Right atrium auricular region (tissue), 2 donors: ENCODE results near the gene ENO3. TPM values are rescaled to one million over a fixed set of nuclear protein-coding genes. Genes with fewer than 3 reads are reported as not detected.
A peak's percentile ranks its signal among the peaks of the same experiment; 100 is the strongest.

ENCODE experiments used
- DNase-seq: peaks from one replicate; pipeline ENCODE4 v3.0.0-alpha.2; 2019; ENCODE audit warnings: low spot score
- H3K27ac ChIP-seq, 2 donors: fragments of 200-600 bp; sonication (generic); 1 replicate in 1 of 2; 2 replicates in 1 of 2; pipeline ENCODE4 v1.5.1; 2016 to 2019
- H3K27me3 ChIP-seq, 2 donors: fragments of 200-600 bp; sonication (generic); one replicate each; pipeline versions ENCODE4 v1.5.1 to v1.6.0; 2017 to 2019
- H3K36me3 ChIP-seq: fragments of 200-600 bp; sonication (generic); one replicate; pipeline ENCODE4 v1.5.1; 2016
- H3K4me1 ChIP-seq, 2 donors: fragments of 200-600 bp; sonication (generic); one replicate each; pipeline versions ENCODE4 v1.5.1 to v1.6.0; 2017 to 2019
- H3K4me3 ChIP-seq, 2 donors: fragments of 200-600 bp; sonication (generic); 1 replicate in 1 of 2; 2 replicates in 1 of 2; pipeline ENCODE4 v1.5.1; 2017 to 2019; ENCODE audit warnings: mild to moderate bottlenecking in 1 of 2, moderate library complexity in 1 of 2
- H3K9me3 ChIP-seq, 2 donors: fragments of 200-600 bp; sonication (generic); one replicate each; pipeline ENCODE4 v1.5.1; 2019
- total RNA-seq, 2 donors: library from RNA; depleted of rRNA; stranded (reverse); fragments of >200 nt; gene quantifications; one replicate each; pipeline ENCODE4 v1.1.0, GENCODE V29; 2016
- TF ChIP-seq, protein P1 (sequence below), 2 donors: fragments of 200-600 bp; sonication (generic); IDR thresholded peaks; one replicate each; pipeline ENCODE4 v1.5.1; 2019; ENCODE audit warnings: antibody characterized with exemption in 2 of 2

The ENO3 gene
- total RNA-seq, 2 donors from 2014 or later, result 235 to 563 TPM

- Histone ChIP-seq H3K27ac (no peak overlapping the region), H3K9me3 (no peaks in the 10 kb centered on the region), H3K36me3 (peaks cover 38% of the 10 kb centered on the region), H3K27me3 (no peaks in the 10 kb centered on the region), H3K4me1 (peaks cover 0 to 4% of the 10 kb centered on the region in 2 donors), H3K4me3 (no peak overlapping the region)
- TF ChIP-seq, protein P1, sequence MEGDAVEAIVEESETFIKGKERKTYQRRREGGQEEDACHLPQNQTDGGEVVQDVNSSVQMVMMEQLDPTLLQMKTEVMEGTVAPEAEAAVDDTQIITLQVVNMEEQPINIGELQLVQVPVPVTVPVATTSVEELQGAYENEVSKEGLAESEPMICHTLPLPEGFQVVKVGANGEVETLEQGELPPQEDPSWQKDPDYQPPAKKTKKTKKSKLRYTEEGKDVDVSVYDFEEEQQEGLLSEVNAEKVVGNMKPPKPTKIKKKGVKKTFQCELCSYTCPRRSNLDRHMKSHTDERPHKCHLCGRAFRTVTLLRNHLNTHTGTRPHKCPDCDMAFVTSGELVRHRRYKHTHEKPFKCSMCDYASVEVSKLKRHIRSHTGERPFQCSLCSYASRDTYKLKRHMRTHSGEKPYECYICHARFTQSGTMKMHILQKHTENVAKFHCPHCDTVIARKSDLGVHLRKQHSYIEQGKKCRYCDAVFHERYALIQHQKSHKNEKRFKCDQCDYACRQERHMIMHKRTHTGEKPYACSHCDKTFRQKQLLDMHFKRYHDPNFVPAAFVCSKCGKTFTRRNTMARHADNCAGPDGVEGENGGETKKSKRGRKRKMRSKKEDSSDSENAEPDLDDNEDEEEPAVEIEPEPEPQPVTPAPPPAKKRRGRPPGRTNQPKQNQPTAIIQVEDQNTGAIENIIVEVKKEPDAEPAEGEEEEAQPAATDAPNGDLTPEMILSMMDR (IDR thresholded peaks at IDR 0.05), result no peak
- no peak for DNase-seq
Observed at GRCh38 chr17:4958102-4958501, 7.2 kb downstream of the ENO3 start.

- no peak overlapping the region for H3K27ac ChIP-seq
- no peaks in the 10 kb centered on the region for H3K27me3 ChIP-seq
- TF ChIP-seq, protein P1 (IDR thresholded peaks at IDR 0.05), result no peak
- no peak for DNase-seq
- no peak overlapping the region for H3K4me3 ChIP-seq
- no peaks in the 10 kb centered on the region for H3K4me1 ChIP-seq
- H3K9me3 ChIP-seq, result no peaks in the 10 kb centered on the region
- peaks cover 38% of the 10 kb centered on the region for H3K36me3 ChIP-seq
Observed at GRCh38 chr17:4959261-4959965, 8.5 kb downstream of the ENO3 start.

DNA sequence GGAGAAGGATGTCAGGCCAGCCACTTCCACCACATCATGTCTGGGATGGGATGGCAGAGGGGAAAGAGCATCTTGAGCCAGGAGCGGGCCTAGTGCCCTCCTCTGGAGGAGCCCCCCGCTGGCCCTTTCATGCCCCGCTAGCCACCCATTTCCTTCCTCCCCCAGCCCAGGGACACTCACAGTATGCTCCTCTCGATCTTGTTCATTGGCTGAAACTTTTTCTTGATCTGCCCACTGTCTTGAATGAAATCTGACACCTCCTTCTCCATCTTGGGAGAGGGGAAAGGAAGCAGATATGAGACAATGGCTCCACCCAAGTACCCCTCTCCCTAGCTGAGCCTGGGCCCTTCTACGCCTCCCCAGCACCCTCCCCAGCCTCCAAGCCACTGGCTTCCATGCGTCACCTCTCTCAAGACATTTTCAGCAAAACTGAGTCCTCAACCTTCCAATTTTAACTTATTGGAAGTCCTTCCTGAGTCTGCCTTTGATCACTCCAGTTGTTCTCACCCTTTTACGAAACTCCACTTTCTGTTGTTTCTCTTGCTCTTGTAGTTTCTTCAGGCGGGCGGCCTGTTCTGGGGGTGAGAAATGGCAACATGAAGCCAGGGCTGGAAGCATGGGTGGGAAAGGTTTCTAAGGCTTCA is 9.5 kb downstream of the ENO3 start:
- Histone ChIP-seq H3K36me3 (peaks cover 38% of the 10 kb centered on the region), H3K4me3 (no peak overlapping the region), H3K27ac (no peak overlapping the region), H3K9me3 (no peaks in the 10 kb centered on the region), H3K27me3 (no peaks in the 10 kb centered on the region), H3K4me1 (peaks cover 0 to 2% of the 10 kb centered on the region in 2 donors)
- DNase-seq, result no peak
- TF ChIP-seq, protein P1 (IDR thresholded peaks at IDR 0.05), result no peak

DNA sequence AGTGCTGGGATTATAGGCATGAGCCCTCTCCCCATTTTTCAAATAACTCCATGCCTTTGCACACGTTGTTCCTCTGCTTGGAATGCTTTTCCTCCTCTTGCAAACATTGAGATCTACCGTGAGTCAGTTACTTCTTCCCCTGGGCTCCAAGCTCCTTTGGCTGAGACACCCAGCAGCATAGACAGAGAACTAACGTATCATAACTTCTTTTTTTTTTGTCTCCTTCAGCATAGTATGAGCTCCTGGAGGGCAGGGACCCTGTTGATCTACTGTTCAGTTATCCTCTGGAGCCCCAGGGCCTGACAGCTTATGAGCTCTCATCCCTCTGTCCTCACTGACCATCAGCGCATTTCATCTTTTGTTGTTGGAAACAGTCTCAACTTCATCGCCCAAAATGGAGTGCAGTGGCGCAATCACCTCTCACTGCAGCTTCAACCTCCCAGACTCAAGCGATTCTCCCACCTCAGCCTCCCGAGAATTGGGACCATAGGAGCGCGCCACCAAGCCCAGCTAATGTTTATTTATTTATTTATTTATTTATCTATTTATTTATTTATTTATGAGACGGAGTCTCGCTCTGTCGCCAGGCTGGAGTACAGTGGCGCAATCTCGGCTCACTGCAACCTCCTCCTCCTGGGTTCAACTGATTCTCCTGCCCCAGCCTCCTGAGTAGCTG is 14.5 kb downstream of the ENO3 start:
- Histone ChIP-seq H3K4me3 (no peak overlapping the region), H3K36me3 (peaks cover 17% of the 10 kb centered on the region), H3K27ac (peak overlapping the region; percentile 85 to 91), H3K27me3 (no peaks in the 10 kb centered on the region), H3K9me3 (no peaks in the 10 kb centered on the region), H3K4me1 (peaks cover 0 to 36% of the 10 kb centered on the region in 2 donors)
- TF ChIP-seq, protein P1 (IDR thresholded peaks at IDR 0.05), result no peak
- DNase-seq, result no peak

DNA sequence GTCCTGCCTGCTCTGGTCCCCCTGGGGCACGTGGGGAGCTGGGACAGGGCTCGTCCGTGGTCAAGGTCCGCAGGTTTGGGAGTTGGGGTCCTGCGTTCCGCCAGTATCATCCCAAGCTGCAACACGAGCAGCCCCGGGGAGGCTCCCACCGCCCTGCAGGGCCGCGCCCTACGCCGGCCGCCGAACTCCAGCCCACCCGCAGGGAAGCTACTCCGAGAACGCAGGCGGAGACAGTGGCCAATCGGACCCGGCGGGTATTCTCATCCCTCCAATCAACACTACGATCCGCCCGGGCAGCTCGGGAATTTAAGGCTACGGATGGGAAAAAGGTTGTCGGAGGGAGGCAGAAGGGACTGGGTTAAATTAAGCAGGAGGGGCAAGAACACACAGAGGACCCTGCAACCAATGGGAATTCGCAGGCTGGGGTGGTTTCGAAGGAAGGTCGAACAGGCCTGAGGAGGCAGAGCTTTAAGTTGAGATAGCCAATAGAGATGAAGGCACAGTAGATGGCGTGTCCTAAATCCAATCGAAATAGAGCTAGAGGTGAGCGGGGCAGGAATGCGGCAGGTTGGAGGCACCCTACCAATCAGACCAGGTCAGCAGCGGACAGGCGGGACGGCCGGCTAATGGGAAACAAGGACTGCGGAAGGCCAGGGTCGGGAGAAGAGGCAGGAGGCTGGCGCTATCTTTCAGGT is 16.1 kb downstream of the ENO3 start:
- H3K36me3 ChIP-seq, result peaks cover 17% of the 10 kb centered on the region
- peaks cover 0 to 36% of the 10 kb centered on the region in 2 donors for H3K4me1 ChIP-seq
- peak overlapping the region; percentile 69 to 75 for H3K4me3 ChIP-seq
- TF ChIP-seq, protein P1 (IDR thresholded peaks at IDR 0.05), result no peak
- peak; percentile 100 for DNase-seq
- no peaks in the 10 kb centered on the region for H3K27me3 ChIP-seq
- no peaks in the 10 kb centered on the region for H3K9me3 ChIP-seq
- H3K27ac ChIP-seq, result peak overlapping the region; percentile 95 to 97
